Right atrium auricular region (tissue), 2 donors: ENCODE measurements around the gene PDZRN3. TPM values are rescaled to one million over a fixed set of nuclear protein-coding genes. Genes with fewer than 3 reads are reported as not detected.
A peak's percentile ranks its signal among the peaks of the same experiment; 100 is the strongest.

Experiments
- DNase-seq: peaks from one replicate; pipeline ENCODE4 v3.0.0-alpha.2; 2019; ENCODE audit warnings: low spot score
- H3K27ac ChIP-seq, 2 donors: fragments of 200-600 bp; sonication (generic); 1 replicate in 1 of 2; 2 replicates in 1 of 2; pipeline ENCODE4 v1.5.1; 2016 to 2019
- H3K27me3 ChIP-seq, 2 donors: fragments of 200-600 bp; sonication (generic); one replicate each; pipeline versions ENCODE4 v1.5.1 to v1.6.0; 2017 to 2019
- H3K36me3 ChIP-seq: fragments of 200-600 bp; sonication (generic); one replicate; pipeline ENCODE4 v1.5.1; 2016
- H3K4me1 ChIP-seq, 2 donors: fragments of 200-600 bp; sonication (generic); one replicate each; pipeline versions ENCODE4 v1.5.1 to v1.6.0; 2017 to 2019
- H3K4me3 ChIP-seq, 2 donors: fragments of 200-600 bp; sonication (generic); 1 replicate in 1 of 2; 2 replicates in 1 of 2; pipeline ENCODE4 v1.5.1; 2017 to 2019; ENCODE audit warnings: mild to moderate bottlenecking in 1 of 2, moderate library complexity in 1 of 2
- H3K9me3 ChIP-seq, 2 donors: fragments of 200-600 bp; sonication (generic); one replicate each; pipeline ENCODE4 v1.5.1; 2019
- CTCF ChIP-seq, 2 donors: fragments of 200-600 bp; sonication (generic); IDR thresholded peaks; one replicate each; pipeline ENCODE4 v1.5.1; 2019; ENCODE audit warnings: antibody characterized with exemption in 2 of 2
- total RNA-seq, 2 donors: library from RNA; depleted of rRNA; stranded (reverse); fragments of >200 nt; gene quantifications; one replicate each; pipeline ENCODE4 v1.1.0, GENCODE V29; 2016

The PDZRN3 gene
- total RNA-seq, 2 donors from 2014 or later: 66.8 to 87.4 TPM

- Histone ChIP-seq H3K36me3 (no peaks in the 10 kb centered on the region), H3K4me1 (no peaks in the 10 kb centered on the region), H3K27ac (peak overlapping the region in 1 of 2 donors; percentile 57), H3K27me3 (no peaks in the 10 kb centered on the region), H3K4me3 (no peak overlapping the region), H3K9me3 (no peaks in the 10 kb centered on the region)
- no peak for TF ChIP-seq CTCF (IDR thresholded peaks at IDR 0.05)
- no peak for DNase-seq
Observed at GRCh38 chr3:73451301-73451944, 173.3 kb downstream of the PDZRN3 start.

- Histone ChIP-seq H3K9me3 (no peaks in the 10 kb centered on the region), H3K4me3 (no peak overlapping the region), H3K27me3 (no peaks in the 10 kb centered on the region), H3K36me3 (no peaks in the 10 kb centered on the region), H3K27ac (no peak overlapping the region), H3K4me1 (peaks cover 0 to 14% of the 10 kb centered on the region in 2 donors)
- no peak for TF ChIP-seq CTCF (IDR thresholded peaks at IDR 0.05)
- no peak for DNase-seq
Observed at GRCh38 chr3:73449774-73450173, 175.0 kb downstream of the PDZRN3 start.

GRCh38 chr3:73448761-73449301 lies 175.9 kb downstream of the PDZRN3 start:
- Histone ChIP-seq H3K4me1 (peaks cover 0 to 14% of the 10 kb centered on the region in 2 donors), H3K27ac (no peak overlapping the region)

GRCh38 chr3:73448041-73448440 lies 176.7 kb downstream of the PDZRN3 start:
- Histone ChIP-seq H3K27me3 (no peaks in the 10 kb centered on the region), H3K4me3 (no peak overlapping the region), H3K9me3 (no peaks in the 10 kb centered on the region), H3K36me3 (no peaks in the 10 kb centered on the region), H3K4me1 (peaks cover 0 to 14% of the 10 kb centered on the region in 2 donors), H3K27ac (no peak overlapping the region)
- DNase-seq: no peak
- TF ChIP-seq CTCF (IDR thresholded peaks at IDR 0.05): no peak

More at GRCh38 chr3:73448761-73449301, 175.9 kb downstream of the PDZRN3 start:
- H3K9me3 ChIP-seq: no peaks in the 10 kb centered on the region
- no peak for DNase-seq
- TF ChIP-seq CTCF (IDR thresholded peaks at IDR 0.05): no peak
- no peaks in the 10 kb centered on the region for H3K36me3 ChIP-seq
- H3K27me3 ChIP-seq: no peaks in the 10 kb centered on the region
- H3K4me3 ChIP-seq: no peak overlapping the region

- no peak for TF ChIP-seq CTCF (IDR thresholded peaks at IDR 0.05)
- no peak overlapping the region for H3K4me3 ChIP-seq
- H3K27ac ChIP-seq: peak overlapping the region in 1 of 2 donors; percentile 45
- DNase-seq: no peak
- H3K9me3 ChIP-seq: no peaks in the 10 kb centered on the region
- no peaks in the 10 kb centered on the region for H3K36me3 ChIP-seq
- H3K27me3 ChIP-seq: no peaks in the 10 kb centered on the region
- peaks cover 0 to 14% of the 10 kb centered on the region in 2 donors for H3K4me1 ChIP-seq
Observed at GRCh38 chr3:73447111-73447510, 177.6 kb downstream of the PDZRN3 start.
